ENCODE data around the gene LONP1.

LONP1 gene

DNA sequence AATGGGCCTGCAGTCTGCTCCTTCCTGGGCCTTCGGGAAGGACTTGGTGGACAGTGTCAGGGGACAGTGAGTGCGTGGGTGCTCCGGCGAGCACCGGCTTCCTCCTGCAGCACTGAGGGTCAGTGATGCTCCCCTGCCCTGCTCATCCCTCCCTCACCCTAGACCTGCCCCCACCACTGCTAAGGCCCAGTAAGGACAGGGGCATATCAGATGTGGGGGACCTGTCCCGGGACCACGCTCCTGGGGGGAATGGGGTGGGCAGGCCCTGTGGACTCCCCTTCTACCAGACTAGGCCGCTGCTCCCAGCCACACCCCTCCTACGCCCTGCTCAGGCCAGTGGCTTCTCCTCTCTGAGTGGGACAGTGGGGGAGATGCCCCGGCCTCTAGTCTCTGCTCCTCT is 42.8 kb downstream of the LONP1 start:
- no peak for DNase-seq

DNA sequence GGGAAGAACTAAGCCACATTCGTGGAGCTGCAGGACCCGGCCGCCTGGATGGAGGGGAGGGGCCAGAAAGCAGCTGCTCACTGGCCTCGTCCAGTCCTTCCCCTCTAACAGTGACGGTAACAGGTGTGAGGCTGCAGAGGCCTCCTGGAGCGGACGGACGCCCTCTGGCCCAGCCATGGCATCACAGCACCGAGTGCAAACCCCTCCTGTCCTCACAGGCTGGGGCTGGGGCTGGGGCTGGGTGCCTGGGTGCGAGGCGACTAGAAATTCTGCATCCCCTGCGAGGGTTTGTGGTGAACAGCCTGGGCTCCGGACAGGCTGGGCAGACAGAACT is 43.2 kb downstream of the LONP1 start:
- no peak for DNase-seq

DNA sequence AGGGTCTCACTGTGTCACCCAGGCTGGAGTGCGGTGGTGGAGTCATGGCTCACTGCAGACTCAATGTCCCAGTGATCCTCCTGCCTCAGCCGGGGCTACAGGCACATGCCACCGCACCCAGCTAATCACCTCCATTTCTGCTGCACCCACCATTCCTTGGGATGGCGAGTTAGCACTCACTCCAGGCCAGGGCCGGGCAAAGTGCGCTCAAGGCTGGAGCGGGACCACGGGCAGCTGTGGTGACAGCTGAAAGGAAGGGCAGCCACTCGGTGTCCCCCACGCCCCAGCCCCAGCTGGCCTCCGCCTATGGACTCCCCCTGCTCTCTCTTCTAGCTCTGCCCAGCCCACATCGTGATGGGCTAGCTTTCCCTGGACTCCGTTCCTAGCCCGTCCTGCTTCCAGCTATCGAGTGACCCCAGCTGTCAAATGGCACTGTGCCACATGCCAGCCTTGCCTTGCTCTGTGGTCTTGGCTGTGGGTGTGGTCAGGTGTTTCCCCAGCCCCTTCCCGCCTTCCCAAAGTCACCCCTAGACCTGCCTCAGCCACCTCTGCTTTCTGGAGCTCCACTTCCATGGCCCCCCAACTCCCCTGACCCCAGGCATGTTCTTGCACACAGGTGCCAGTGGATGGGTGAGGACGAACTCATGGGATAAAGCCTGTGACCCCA is 43.7 kb downstream of the LONP1 start:
- peak; percentile 38 for DNase-seq

DNA sequence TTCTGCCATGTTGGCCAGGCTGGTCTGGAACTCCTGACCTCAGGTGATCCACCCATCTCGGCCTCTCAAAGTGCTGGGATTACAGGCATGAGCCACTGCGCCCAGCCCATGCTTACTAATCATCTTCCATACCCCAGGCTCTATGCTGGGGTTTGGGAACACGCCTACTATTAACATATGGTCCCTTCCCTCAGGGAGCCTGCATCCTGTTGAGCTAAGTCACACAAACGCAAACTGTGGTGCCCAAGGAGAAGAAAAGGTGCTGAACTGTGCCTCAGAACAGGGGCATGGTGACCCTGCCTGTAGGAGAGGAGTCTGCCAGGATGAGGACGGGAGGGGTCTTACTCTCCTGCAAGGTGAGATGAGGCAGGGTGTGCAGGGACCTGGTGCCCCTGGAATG is 45.2 kb downstream of the LONP1 start:
- DNase-seq: no peak

DNA sequence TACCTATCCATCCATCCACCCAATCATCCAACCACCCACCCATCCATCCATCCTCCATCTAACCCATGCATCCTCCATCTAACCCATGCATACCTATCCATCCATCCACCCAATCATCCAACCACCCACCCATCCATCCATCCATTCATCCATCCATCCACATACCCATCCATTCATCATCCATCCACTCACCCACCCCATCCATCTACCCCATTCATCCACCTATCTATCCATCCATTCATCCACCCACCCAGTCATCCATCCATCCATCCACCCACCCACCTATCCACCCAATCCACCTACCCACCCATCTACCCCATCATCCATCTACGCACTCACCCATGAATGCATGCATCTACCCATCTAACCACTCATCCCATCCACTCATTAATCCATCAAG is 46.2 kb downstream of the LONP1 start:
- DNase-seq: no peak

DNA sequence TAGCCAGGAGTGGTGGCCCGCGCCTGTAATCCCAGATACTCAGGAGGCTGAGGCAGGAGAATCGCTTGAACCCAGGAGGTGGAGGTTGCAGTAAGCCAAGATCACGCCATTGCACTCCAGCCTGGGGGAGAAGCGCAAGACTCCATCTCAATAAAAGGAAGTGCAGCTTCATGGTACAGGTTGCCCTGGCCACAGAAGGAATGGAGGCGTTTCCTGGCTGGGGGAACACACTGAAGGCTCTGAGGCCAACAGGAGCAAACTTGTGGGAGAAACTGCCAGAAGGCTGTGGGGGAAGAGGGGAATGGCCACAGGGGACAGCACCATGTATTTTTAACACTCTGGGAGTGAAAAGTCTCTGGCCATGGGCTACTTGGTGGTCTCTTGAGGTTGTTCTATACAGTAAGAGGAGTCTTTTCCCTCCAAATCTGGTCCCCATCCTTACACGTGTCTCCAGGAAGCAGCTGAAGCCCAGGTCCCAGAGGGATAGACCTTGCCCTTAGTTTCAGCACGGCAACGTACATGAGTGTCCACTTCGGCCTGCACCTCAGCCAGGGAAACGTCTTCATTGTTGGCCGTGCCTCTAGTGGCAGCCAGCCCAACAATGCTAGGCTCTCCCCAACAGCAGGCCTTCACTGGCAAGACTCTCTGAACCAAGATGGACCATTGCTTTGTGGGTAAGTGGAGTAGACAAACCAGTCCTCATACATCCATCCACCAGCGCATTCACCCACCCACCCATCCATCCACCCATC is 47.1 kb downstream of the LONP1 start:
- DNase-seq: no peak

DNA sequence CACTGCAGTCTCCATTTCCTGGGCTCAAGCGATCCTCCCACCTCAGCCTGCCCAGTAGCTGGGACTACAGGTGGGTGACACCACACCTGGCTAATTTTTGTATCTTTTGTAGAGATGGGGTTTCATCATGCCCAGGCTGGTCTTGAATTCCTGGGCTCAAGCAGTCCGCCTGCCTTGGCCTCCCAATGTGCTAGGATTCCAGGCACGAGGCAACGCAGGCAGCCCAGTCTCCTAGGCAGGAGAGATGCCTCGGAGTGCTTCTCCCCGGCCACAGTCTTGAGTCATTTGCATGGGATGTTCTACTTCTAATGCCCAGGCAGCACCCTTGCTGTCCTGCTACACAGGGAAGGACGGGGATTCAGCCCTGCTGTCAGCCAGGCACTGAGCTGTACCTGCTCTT is 48.3 kb downstream of the LONP1 start:
- DNase-seq: no peak

DNA sequence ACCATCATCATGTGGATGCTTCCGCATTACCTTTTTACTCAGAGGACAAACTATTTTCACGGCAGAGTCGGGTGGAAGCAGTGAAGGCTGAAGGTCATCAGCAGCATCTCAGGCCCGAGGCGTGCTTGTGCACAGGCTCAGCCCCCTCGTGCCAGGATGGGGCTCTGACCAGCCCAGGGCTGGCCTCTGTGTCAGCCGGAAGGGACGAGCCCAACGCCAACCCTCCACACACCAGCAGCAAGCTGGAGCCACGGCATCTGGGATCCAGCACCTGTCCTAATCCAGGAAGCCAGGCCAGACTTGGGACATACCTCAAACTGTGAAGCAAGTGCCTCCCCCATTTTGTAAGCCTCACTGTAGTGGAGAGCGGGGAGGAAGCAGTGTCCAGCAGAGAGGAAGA is 50.7 kb downstream of the LONP1 start:
- no peak for DNase-seq

DNA sequence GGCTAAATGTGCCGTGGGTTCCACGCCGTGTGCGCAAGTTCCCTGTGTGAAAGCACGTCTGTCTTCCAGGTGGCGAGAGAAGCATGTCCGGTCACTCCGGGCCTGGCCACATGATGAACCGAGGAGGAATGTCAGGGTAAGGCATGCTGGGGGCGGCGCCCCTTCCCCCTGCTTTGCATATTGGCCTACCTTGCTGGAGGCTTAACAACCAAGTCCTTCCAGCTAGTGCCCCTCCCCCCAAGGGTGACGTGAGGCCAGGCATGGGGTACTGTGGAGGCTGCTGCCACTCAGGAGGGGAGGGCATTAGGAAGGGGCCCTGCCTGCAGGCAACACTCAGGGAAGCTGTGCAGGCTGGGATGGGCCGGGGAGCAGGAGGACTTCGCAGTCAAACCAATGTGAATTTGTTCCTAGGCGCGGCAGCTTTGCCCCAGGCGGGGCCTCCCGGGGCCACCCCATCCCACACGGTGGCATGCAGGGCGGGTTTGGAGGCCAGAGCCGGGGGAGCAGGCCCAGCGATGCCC is 52.1 kb downstream of the LONP1 start:
- no peak for DNase-seq

DNA sequence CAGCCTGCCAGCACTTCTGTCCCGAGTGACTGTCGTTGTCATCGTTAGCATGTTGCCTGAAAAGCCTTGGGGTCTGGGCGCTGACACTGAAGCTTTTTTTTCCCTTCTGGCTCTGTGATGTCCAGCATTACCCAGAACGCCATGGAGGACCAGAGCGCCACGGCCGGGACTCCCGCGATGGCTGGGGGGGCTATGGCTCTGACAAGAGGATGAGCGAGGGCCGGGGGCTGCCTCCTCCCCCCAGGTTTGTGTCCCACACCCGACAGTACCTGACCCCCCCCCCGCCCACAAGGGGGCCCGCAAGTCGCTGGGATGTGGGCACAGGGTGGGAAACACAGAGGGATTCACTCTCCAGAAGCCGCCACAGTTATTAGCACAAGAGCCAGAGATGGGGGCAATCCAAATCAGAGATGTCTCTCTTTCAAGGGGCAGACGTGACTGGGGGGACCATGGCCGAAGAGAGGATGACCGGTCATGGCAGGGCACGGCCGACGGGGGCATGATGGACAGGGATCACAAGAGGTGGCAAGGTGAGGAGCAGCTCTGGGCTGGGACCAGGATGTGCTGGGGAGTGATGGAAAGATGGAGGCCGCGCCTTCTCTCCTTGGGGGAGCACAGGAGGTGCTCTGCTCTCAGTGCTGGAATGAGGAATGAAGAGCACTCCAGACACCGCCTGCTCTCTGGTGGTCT is 52.9 kb downstream of the LONP1 start:
- no peak for DNase-seq

DNA sequence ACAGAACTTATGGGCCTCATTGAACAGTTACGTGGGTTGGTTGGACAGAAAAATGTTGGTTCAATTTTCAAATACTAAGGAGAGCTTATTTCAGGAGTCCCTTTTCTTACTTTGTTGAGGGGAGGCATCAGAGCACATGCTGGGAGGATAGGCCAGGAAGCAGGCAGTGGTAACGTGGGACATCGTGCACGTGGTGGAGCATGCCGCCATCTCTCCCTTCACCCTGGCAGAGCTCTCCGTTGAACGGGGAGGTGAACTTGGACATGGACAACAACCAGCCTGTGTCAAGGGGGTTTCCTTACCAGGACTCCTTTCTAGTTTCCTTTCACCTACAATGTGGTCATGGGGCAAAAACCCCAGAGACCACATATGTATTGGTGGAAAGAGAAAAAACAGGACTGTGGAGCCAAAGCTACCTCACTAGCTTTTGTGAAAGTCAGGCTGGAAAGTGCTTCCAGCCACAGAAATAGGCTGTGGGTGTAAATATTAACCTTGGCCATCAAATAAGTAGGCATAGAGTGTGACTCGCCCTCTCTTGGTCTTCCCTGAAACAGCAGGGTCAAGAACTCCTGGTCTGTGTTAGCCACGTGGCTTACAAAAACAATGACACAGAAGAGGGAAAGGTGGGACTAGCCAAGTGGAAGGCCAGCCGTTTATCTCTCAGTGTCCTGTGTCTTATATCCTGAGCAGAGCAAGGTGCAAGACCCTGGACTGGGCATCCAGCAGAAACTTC is 54.0 kb downstream of the LONP1 start:
- DNase-seq: no peak

DNA sequence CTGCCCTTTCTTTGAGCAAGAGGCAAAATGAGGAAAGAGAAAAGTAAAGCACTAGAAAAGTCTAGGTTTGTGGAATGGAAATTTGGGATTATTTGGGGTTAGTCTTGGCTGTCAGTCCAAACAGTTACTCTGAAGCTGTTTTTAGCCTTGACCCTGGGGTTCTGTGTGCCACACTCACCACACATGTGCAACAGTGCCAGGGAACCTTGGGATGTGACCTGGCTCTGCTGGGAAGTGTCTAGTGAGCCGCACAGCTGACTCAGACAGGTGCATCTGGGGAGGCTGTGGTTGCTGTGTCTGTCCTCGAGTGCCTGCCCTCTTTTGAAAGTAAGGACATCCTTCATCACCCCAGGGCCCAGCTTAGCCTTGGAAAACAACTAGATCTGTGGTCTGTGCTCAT is 55.4 kb downstream of the LONP1 start:
- no peak for DNase-seq

DNA sequence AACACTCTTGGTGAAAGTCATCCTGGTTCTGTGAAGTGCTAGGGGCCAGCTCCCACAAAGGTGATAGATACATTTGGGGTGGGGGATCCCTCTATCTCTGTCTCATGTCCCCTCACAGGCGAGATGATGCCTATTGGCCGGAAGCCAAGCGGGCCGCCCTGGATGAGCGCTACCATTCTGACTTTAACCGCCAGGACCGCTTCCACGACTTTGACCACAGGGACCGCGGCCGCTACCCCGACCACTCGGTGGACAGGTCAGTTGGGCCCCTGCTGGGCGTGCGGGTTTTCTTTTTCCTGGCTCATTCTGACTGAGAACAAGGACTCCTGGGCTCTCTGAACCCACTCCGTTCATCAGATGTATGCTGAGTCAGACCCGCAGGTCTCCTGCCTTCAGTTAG is 56.0 kb downstream of the LONP1 start:
- DNase-seq: no peak

DNA sequence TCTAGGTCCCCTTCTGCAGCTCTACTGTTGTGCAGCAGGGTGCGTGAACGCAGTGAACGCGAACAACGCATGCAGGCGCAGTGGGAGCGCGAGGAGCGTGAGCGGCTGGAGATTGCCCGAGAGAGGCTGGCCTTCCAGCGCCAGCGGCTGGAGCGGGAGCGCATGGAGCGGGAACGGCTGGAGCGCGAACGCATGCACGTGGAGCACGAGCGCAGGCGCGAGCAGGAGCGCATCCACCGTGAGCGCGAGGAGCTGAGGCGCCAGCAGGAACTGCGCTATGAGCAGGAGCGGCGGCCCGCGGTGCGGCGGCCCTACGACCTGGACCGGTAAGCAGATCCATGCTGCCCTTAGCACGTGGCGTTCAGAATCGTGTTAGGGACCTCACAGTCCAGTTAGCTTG is 58.5 kb downstream of the LONP1 start:
- DNase-seq: no peak

DNA sequence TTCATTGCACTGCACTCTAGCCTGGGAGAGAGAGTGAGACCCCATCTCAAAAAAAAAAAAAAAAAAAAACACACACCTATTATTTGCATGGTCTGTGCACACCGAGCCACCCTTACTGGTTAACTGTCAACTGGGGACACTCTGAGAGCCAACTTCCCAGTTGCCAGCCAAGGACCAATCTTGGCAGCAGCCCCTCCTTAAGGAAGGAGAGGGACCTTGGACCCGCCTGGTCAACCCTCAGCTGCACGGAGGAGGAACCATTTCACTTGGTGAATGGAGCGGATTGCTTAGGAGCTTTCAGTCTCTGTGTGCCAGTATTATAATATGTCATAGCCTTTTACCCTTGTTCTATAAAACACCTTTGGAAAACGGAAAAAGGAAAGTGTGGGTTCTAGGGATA is 64.5 kb downstream of the LONP1 start:
- DNase-seq: no peak

DNA sequence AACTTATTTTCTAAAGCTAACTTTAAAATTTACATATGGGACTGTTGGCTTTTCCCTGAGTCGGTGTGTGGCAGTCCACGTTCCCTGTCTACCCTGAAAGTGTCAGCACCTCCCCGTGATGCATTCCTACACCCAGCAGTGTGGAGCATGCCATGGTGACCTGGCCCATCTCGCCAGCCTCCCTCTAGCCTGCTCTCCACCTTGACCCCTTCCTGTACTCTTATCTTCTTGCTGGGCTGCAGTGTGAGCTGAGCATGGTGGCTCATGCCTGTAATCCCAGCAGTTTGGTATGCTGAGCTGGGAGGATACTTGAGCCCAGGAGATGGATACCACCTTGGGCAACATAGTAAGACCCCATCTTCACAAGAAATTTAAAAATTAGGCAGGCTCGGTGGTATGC is 65.0 kb downstream of the LONP1 start:
- DNase-seq: no peak

DNA sequence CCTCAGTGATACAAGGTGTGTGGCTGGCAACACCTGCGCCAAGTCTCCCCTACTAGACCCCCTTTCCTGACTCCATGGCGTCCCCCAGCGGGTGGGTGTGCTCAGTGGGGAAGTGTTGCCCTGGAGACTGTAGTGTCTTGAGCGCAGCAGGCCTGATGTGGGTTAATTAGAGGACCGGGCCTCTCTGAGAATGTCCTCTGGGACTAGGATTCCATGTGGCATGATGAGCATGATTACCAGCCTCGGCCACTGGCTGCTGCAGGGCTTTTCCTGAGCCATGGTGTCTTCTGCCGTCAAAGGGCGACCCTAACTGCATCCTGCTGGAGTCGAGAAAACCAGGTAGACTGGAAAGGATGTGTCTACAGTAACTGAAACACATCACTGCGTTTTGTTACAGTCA is 67.7 kb downstream of the LONP1 start:
- DNase-seq: no peak

DNA sequence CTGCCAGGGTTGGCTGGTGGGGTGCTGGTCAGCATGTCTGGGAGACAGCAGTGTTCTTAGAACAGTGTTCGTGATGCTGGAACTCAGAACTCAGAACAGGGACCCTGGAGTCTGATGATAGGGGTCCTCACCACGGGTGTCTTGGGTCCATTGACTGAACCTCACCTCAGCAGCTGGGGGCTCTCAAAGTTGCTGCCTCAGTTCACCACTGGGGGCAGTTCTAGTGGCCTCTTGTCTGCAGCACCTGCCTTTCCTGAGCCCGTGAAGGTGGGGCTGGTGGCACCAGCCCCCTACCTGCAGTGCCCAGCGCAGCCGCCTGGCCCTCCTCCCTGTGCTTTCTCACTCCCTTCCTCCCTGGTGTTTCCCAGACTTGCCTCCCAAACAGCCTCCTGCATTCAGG is 68.6 kb downstream of the LONP1 start:
- DNase-seq: no peak

DNA sequence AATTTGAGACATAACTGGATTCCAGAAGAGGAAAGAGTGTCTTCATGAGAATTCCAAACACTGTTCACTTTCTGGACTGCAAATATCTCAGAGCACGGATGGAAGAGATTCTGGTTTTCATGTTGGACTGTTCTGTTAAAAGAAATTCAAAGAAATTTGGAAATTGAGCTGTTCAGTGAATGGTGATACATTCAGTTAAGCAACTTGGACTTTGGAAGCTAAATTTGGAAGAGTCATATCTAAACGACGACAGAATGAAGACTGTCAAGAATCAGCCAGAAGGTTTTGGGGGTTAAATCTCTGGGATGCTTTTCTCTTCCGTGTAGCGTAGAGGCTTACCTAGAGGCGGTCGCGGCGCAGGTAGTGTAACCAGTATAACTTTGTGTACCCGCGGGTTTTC is 71.5 kb downstream of the LONP1 start:
- DNase-seq: no peak

DNA sequence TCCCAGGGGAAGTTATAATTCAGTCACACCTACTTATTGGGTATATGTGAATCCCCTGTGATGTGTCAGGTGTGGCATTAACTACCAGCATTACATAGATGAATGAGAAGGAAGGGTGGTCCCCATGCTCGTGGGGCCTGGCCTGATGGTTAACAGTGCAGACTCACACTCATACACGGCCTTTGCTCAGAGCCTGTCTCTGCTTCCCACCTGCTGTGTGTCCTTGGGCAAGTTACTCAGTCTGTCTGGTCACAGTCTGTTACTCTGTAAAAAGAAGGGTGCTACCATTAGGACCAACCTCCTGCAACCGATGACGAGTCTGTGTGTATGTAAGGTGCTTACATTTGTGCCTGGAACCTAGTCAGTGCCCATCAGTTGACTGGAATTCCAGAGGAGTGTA is 73.2 kb downstream of the LONP1 start:
- DNase-seq: no peak

DNA sequence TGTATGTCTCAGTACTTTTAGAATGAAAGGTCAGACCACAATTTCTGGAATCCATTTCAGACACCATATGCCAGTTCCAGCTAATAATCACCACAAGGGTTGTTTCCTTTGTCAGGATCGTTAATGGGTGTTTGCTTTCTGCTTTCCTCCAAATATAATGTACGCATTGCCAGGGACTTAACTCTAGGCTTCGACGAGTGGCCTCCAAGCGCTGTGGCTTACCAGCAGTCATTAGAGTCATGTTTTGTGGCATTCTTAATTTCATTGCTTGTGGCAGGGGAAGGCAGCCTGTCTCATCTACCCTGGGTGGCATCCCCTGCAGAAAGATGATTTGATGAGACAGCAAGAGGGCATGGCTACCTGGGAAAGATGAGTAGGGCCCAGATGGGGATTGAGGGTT is 74.5 kb downstream of the LONP1 start:
- no peak for DNase-seq

DNA sequence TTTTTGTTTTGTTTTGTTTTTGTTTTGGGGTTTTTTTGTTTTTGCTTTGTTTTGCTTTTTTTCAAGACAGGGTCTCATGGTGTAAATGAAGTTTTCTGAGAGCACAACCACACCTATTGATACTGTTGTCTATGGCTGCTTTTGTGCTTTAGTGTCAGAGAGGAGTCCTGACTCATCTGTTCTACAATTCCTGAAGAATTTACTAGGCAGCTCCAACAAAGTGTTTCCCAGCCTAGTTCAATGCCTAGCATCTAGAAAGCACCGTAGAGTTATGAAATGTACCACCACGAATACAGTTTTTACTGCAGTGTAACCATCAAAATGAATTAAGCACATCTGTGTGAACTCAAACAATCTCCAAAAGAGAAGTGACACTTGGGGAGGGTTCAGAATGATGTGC is 75.9 kb downstream of the LONP1 start:
- no peak for DNase-seq

DNA sequence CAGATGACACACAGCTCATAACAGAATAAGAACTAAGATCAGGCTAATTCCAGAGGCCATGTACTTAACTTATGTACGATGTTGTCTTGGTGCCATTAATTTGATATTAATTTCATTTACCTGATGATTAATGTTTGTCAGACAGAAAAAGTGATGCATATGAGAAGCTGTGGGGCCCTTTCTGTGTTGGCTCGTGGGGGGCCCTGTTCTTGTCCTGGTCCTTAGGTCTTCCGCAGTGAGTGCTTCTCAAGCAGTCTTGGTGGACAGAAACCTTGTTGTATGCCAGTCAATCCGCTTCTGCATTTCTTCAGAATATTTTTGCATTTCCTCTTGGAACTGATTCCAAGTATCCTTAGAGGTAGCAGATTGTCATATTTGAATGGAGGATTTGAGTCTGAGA is 76.9 kb downstream of the LONP1 start:
- no peak for DNase-seq

DNA sequence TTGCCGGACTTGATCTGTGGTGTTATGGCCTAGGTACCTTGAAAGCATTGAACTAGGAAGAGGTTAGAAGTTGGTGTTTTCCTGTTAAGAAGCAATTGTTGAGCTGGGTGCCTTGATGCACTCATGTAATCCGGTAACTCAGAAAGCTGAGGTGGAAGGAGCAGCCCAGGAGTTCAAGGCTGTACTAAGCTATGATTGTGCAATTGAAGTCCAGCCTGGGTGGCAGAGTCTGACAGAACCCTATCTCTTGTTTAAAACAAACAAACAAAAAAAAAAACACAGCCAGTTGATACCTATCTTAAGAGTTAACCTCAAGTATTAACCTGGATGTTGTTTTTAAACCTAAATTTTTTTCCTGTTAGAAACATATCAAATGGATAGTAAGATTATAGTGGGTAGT is 77.7 kb downstream of the LONP1 start:
- no peak for DNase-seq
